PFSK-1 (cell line): ENCODE results near the gene VKORC1L1. TPM values are rescaled to one million over a fixed set of nuclear protein-coding genes. Genes with fewer than 3 reads are reported as not detected.

Experiments used
- FOXP2 ChIP-seq: optimal IDR thresholded peaks from 2 replicates; pipeline ENCODE3; 2011; ENCODE audit warnings: borderline replicate concordance, control low read depth, inconsistent platforms; ENCODE audit not compliant: insufficient read depth; ENCODE audit errors: extremely low read length, extremely low read depth
- POLR2AphosphoS5 ChIP-seq: IDR thresholded peaks from 2 replicates; pipeline ENCODE4 v1.6.1; 2012; ENCODE audit warnings: low read depth, mild to moderate bottlenecking, control low read depth, low read length, moderate library complexity
- SIN3A ChIP-seq: IDR thresholded peaks from 2 replicates; pipeline ENCODE4 v1.6.1; 2012; ENCODE audit warnings: mild to moderate bottlenecking, low read length, moderate library complexity, borderline replicate concordance; ENCODE audit not compliant: insufficient read depth
- TAF1 ChIP-seq: IDR thresholded peaks from 2 replicates; pipeline ENCODE4 v1.6.1; 2012; ENCODE audit warnings: low read length, control low read depth, borderline replicate concordance; ENCODE audit not compliant: insufficient read depth
- polyA plus RNA-seq: library from polyadenylated mRNA; unstranded; fragments of >200 nt; gene quantifications from one replicate; pipeline ENCODE4 v1.2.1, GENCODE V29; 2012; ENCODE audit warnings: low read depth, missing spikeins; ENCODE audit not compliant: insufficient read length
- TF ChIP-seq, protein P1 (sequence below), 2 experiments: IDR thresholded peaks; 2 replicates each; pipeline versions ENCODE4 v1.6.1 to v1.8.0; 2011 to 2012; ENCODE audit warnings: low read depth in 2 of 2, low read length in 2 of 2, control low read depth in 1 of 2, inconsistent platforms in 1 of 2, mild to moderate bottlenecking in 1 of 2, moderate library complexity in 1 of 2; ENCODE audit not compliant: insufficient read depth in 1 of 2

Gene VKORC1L1
- polyA plus RNA-seq = 18.0 TPM

DNA sequence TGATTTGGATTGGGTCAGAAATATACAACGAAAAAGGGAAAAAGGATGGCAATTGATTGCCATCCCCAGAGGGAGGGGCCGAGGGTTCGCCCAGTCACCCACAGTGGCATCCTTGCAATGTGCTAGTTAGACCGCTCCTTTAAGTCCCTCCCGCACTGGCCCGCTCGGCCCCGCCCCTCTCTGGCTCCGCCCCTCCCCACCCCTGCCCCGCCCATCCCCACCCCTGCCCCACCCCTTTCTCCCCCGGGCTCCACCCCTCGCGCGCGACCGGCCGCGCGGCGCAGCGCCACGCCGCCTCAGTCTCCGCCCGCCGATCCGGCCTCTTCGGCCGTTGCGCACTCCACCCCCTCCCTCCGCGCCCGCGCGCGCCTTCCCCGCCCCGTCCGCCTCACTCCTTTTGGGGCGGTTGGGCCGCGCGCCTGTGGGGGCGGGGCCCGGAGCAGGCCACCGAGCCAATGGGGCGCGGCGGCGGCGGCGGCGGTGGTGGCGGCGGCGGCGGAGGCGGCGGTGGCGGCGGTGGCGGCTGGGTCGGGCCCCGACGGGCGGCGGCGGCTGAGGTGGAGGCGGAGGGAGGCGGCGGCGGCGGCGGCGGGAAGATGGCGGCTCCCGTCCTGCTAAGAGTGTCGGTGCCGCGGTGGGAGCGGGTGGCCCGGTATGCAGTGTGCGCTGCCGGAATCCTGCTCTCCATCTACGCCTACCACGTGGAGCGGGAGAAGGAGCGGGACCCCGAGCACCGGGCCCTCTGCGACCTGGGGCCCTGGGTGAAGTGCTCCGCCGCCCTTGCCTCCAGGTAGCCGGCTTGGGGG lies at the start of gene VKORC1L1:
Gene VKORC1L1, plus strand, starts transcription at position 299 of the 806 bp plus-strand sequence. Its CDS starts 298 bp downstream, at position 597.
- TF ChIP-seq, protein P1, sequence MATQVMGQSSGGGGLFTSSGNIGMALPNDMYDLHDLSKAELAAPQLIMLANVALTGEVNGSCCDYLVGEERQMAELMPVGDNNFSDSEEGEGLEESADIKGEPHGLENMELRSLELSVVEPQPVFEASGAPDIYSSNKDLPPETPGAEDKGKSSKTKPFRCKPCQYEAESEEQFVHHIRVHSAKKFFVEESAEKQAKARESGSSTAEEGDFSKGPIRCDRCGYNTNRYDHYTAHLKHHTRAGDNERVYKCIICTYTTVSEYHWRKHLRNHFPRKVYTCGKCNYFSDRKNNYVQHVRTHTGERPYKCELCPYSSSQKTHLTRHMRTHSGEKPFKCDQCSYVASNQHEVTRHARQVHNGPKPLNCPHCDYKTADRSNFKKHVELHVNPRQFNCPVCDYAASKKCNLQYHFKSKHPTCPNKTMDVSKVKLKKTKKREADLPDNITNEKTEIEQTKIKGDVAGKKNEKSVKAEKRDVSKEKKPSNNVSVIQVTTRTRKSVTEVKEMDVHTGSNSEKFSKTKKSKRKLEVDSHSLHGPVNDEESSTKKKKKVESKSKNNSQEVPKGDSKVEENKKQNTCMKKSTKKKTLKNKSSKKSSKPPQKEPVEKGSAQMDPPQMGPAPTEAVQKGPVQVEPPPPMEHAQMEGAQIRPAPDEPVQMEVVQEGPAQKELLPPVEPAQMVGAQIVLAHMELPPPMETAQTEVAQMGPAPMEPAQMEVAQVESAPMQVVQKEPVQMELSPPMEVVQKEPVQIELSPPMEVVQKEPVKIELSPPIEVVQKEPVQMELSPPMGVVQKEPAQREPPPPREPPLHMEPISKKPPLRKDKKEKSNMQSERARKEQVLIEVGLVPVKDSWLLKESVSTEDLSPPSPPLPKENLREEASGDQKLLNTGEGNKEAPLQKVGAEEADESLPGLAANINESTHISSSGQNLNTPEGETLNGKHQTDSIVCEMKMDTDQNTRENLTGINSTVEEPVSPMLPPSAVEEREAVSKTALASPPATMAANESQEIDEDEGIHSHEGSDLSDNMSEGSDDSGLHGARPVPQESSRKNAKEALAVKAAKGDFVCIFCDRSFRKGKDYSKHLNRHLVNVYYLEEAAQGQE (IDR thresholded peaks at IDR 0.05; ENCODE audit: insufficient read depth in 1 of 2, low read depth in 2 of 2, low read length in 2 of 2) = no peak
- no peak for TF ChIP-seq SIN3A
- TF ChIP-seq TAF1 = no peak
- no peak for TF ChIP-seq POLR2AphosphoS5
- TF ChIP-seq FOXP2 = no peak

DNA sequence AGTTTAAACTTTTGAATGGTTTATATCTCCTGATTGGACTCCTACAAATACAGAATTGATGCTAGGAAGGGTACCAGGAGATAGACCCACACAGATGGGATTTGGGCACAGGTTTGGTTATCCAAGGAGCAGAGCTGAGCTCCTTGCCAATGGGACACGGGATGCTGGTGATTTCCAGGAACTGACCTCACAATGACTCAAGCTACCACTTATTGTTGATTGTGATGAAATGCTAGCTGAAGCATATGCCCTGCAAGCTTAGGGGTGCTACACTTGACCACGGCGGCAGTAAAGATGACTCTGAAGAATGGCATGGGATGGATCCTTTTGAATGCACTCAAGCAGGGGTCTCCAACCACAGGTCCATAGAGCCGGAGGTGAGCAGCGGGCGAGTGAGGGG lies 45.5 kb upstream of the VKORC1L1 start:
- TF ChIP-seq, protein P1 (IDR thresholded peaks at IDR 0.05; ENCODE audit: insufficient read depth in 1 of 2, low read depth in 2 of 2, low read length in 2 of 2) = no peak
- TF ChIP-seq FOXP2 = no peak
- TF ChIP-seq TAF1 = no peak
- no peak for TF ChIP-seq SIN3A
- no peak for TF ChIP-seq POLR2AphosphoS5

DNA sequence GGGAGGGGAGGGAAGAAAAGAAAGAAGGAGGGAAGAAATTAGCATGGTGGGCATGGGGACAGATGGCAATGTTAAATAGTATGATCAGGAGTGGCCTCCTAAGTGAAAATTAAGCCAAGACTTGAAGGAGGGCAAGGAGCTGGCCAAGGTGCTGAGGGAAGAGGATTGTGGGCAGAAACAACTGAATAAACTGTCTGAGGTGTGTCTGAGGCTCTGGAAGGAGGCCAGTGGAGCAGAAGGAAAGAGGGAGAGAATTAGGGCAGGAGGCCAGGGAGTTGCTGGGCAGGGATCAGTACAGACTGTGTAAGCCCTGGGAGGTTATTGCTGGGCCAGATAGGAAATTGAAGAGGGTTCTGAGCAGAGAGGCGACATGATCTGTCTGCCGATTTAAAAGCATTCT lies 40.6 kb upstream of the VKORC1L1 start:
- TF ChIP-seq POLR2AphosphoS5 = no peak
- TF ChIP-seq, protein P1 (IDR thresholded peaks at IDR 0.05; ENCODE audit: insufficient read depth in 1 of 2, low read depth in 2 of 2, low read length in 2 of 2) = peak; percentile 90 to 95
- no peak for TF ChIP-seq FOXP2
- no peak for TF ChIP-seq TAF1

DNA sequence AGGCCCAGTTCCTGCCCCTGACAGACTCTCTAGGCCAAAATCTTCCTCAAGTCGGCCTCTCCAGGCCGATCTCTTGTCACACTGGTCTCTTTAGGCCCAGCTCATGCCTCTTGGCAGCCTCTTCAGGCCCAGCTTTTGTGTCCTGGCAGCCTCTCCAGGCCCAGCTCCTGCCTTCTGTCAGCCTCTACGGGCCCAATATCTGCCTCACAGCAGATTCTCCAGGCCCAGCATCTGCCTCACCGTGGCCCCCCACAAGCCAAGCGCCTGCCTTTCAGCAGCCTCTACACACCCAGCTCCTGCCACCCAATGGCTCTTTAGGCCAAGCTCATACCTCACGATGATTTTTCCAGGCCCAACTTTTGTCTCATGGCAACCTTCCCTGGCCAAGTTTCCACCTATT lies 33.0 kb upstream of the VKORC1L1 start:
- TF ChIP-seq FOXP2 (no peak), POLR2AphosphoS5 (no peak), TAF1 (no peak), SIN3A (no peak)
- TF ChIP-seq, protein P1 (IDR thresholded peaks at IDR 0.05; ENCODE audit: insufficient read depth in 1 of 2, low read depth in 2 of 2, low read length in 2 of 2) = no peak
